GM13976 (cell line): ENCODE data around the gene NCK2.

ENCODE experiments used
- DNase-seq: peaks from one replicate; pipeline ENCODE4 v3.0.0; 2012; ENCODE audit warnings: low spot score
- in situ Hi-C: fragments of 300-500 bp; cut with MboI; formaldehyde crosslinking; loops from one replicate; pipeline ENCODE4 v1.12.0; 2022; ENCODE audit warnings: low sequenced_read_pairs, mixed read lengths, inconsistent platforms; ENCODE audit not compliant: unreplicated experiment
- TF ChIP-seq, protein P1 (sequence below): IDR thresholded peaks from 2 replicates; pipeline ENCODE4 v1.5.1; 2012; ENCODE audit warnings: borderline replicate concordance, mild to moderate bottlenecking; ENCODE audit not compliant: insufficient read depth; ENCODE audit errors: extremely low read depth, missing control alignments, control extremely low read depth

NCK2 gene

DNA sequence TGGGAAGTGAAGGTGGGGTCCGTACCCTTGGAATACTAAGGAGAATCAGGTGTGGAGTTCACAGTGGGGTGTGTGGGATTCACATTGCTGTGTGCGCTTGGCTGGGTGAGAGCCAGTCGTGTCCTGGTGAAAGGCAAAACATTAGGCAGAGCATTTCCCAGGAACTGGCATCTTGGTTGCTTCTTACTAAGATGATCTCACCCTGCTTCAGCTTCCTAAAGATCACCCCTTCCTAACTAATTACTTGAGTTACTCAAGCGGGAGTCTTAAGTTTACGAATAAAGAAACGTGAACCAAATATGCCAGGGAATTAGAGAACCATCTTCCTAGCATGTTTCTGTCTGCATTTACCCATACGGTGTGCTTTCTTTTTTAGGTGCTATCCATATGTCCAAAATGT lies 122.9 kb downstream of the NCK2 start:
- TF ChIP-seq, protein P1, sequence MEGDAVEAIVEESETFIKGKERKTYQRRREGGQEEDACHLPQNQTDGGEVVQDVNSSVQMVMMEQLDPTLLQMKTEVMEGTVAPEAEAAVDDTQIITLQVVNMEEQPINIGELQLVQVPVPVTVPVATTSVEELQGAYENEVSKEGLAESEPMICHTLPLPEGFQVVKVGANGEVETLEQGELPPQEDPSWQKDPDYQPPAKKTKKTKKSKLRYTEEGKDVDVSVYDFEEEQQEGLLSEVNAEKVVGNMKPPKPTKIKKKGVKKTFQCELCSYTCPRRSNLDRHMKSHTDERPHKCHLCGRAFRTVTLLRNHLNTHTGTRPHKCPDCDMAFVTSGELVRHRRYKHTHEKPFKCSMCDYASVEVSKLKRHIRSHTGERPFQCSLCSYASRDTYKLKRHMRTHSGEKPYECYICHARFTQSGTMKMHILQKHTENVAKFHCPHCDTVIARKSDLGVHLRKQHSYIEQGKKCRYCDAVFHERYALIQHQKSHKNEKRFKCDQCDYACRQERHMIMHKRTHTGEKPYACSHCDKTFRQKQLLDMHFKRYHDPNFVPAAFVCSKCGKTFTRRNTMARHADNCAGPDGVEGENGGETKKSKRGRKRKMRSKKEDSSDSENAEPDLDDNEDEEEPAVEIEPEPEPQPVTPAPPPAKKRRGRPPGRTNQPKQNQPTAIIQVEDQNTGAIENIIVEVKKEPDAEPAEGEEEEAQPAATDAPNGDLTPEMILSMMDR, result no peak
- in situ Hi-C loops, result no loop called here

DNA sequence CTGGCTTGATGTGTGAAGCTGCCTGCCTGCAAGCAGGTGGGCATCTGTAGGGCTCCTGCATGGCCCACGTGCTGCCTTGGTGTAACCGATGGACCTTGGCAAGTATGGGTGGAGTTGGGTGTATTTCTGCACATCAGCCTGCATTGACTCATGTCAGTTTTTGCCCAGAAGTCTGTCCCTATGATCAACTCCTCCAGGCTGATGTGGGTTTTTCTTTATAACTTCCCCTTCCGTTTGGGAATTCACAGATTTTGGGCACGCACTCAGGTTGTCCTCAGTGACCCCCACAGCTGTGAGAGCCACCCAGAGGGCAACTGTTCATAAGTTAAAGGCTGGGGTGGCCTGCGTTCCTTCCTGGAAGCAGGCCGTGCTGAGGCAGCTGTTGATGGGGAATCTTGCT lies 123.3 kb downstream of the NCK2 start:
- TF ChIP-seq, protein P1, result no peak
- in situ Hi-C loops, result no loop called here
- DNase-seq, result no peak

More for the DNA sequence above, 122.9 kb downstream of the NCK2 start:
- no peak for DNase-seq

DNA sequence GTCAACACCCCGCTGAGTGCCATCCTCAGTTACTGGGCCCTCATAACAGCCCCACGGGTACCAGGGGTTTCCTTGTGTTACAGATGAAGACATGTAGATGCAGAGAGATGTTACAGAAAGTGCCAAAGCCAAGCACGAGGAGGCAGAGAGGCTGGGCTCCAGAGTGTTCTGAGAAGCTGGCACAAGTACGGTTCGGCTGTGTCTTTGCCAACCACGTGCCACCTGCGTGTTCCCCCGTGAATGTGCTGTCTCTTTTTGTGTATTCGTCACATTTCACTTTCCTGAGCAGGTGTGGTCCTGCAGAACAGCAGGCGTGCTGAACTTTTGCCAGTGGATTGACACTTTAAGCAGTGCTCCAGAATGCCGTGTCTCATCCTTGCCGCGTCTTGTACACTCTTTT lies 124.6 kb downstream of the NCK2 start:
- no peak for DNase-seq
- TF ChIP-seq, protein P1, result no peak
- in situ Hi-C loops, result no loop called here

DNA sequence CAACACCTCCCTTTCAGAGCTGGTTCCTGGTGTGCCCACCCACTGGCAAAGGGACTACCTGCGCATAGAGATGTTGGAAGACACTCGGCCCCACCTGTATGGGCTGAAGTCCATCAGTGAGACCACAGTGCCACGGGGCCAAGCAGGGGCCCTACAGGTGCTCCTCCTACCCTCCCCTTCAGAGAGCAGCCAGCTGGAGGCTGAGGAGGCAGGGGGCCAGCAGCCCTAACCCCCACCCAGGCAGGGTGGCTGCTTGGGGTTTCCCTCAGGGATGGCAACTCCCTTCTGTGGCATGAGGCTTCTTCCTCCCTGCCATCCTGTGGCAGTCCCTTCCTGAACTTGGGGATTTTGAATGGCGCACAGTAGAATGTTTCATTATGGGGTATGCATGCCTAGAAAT lies 125.3 kb downstream of the NCK2 start:
- in situ Hi-C loops, result no loop called here
- TF ChIP-seq, protein P1, result no peak
- no peak for DNase-seq

DNA sequence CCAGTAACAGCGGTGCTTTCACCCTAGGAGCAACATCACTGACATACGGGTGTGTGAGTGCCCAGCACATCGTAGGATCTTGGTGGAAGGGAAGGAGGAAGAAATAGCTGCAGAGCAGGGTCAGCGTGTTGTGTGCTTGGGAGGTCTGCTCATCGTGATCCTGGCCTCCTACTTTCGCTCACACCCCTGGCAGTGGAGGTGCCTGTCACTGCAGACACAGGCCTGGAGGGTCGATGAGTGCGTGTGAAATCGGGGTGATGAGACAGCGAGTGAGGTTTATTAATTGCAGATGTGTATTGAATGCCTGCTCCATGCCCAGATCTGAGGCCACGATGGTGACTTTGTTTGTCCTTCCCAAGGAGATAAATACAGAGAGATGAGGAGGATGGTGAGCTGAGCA lies 126.1 kb downstream of the NCK2 start:
- no peak for DNase-seq
- in situ Hi-C loops, result no loop called here
- TF ChIP-seq, protein P1, result no peak

DNA sequence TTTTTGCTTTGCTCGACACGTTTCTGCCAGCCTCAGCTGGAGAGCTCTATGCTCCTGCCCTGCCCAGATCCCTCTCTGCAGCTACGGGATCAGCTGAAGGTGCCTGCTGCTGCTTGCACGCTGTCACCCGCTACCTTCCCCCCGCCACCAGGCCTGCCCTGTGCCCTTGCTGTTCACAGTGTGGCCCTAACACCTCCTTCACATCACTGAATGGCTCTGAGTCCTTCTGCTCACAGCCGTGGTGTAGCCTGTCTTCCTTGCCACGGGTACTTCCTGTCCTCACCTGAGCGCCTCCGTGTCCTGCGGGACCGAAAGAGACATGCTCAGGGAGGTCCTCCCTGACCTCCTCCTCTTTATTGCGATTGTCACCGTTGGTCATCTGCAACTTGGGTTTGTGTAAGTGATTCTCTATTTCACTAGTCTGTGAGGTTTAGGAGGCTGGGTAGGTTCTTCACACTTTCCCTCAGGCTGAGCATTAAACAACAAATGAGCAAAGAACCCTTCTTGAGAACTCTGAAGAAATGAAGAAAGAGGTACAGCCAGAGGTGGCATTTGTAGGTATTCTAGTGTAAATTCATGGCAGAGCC lies 127.5 kb downstream of the NCK2 start:
- DNase-seq, result peak; percentile 47
- in situ Hi-C loops, result no loop called here
- TF ChIP-seq, protein P1, result no peak

DNA sequence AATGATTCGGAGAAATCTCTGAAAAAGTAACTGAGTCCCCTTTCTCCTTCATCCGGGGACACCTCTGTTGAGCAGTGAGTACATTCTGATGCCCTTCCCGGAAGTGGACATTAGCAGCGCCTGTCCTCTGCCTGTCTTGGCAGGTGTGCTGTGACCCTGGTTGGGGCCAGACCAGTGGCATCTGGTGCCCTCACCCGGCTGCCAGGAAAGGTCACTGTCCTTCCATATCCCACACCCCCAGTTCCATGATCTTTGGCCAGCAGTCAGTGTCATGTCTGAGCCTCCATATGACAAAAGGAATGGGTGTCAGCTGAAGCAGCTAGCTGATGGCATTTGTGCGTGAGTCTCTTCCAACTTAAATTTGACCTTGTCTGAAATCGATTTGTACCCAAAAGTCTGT lies 128.1 kb downstream of the NCK2 start:
- TF ChIP-seq, protein P1, result no peak
- in situ Hi-C loops, result no loop called here
- DNase-seq, result no peak
